GM12878 (cell line): ENCODE data around the gene PRF1. TPM values are rescaled to one million over a fixed set of nuclear protein-coding genes. Genes with fewer than 3 reads are reported as not detected.
"Not testable (repeated sequence)": the region's sequence is repeated elsewhere in the genome, so short reads cannot be mapped to it uniquely, and the experiment has no call there.

Source experiments
- ATAC-seq: fragments of 200-7000 bp; cut with Tn5 transposase; 3 replicates; pipeline ENCODE4 v1.9.1; 2020; ENCODE audit warnings: mild to moderate bottlenecking, moderate library complexity
- BruUV-seq: library from RNA; stranded (reverse); fragments of 400-500 nt; replicated peaks from 2 replicates; lab custom pipeline; 2021; lab: Mats Ljungman, UMichigan
- CTCF ChIA-PET: fragments of 300-600 bp; sonication (Branson Sonifier 250); formaldehyde crosslinking; extraction: SDS; loops from one replicate; lab custom pipeline; 2021; ENCODE audit warnings: inconsistent platforms; lab: Yijun Ruan, JAX
- POLR2A ChIA-PET: fragments of 350-600 bp; formaldehyde crosslinking; extraction: SDS; loops from one replicate; lab custom pipeline; 2021; ENCODE audit warnings: inconsistent platforms; lab: Charles Lee
- RAD21 ChIA-PET: fragments of 300-600 bp; sonication (Branson Sonifier 250); formaldehyde crosslinking; loops from one replicate; lab custom pipeline; 2023; ENCODE audit warnings: antibody characterized with exemption; ENCODE audit not compliant: unreplicated experiment; lab: Charles Lee
- SMC1A ChIA-PET: fragments of 300-600 bp; sonication (Branson Sonifier 250); formaldehyde crosslinking; loops from one replicate; lab custom pipeline; 2023; ENCODE audit not compliant: unreplicated experiment, uncharacterized antibody; lab: Charles Lee
- DNase-seq: peaks from one replicate; pipeline ENCODE4 v3.0.0-alpha.2; 2011; ENCODE audit warnings: low read depth, low spot score
- FAIRE-seq: peaks from 3 replicates; lab custom pipeline; 2011; peaks lifted over from hg19 to GRCh38; lab: Jason Lieb, UNC
- H2AFZ ChIP-seq: 2 replicates; pipeline ENCODE4 v1.6.0; 2011; ENCODE audit warnings: low read depth, low read length, control low read depth; ENCODE audit not compliant: control insufficient read depth
- H3K27ac ChIP-seq: 2 replicates; pipeline ENCODE4 v1.5.1; 2011; ENCODE audit warnings: control low read depth; ENCODE audit not compliant: control insufficient read depth, insufficient read depth
- H3K27me3 ChIP-seq, 2 experiments: replicated peaks in 1 of 2; 2 replicates each; pipeline versions ENCODE4 v1.6.0 to v1.6.1; 2011; ENCODE audit warnings: low read length in 1 of 2; ENCODE audit not compliant: control insufficient read depth in 2 of 2, insufficient read depth in 2 of 2
- H3K36me3 ChIP-seq, 2 experiments: 2 replicates each; pipeline ENCODE4 v1.5.1; 2011; ENCODE audit warnings: low read length in 1 of 2; ENCODE audit not compliant: control insufficient read depth in 2 of 2, insufficient read depth in 2 of 2
- H3K4me1 ChIP-seq: 2 replicates; pipeline ENCODE4 v1.6.1; 2011; ENCODE audit warnings: mild to moderate bottlenecking, low read length, moderate library complexity, mixed read lengths; ENCODE audit not compliant: control insufficient read depth, insufficient read depth
- H3K4me2 ChIP-seq: 2 replicates; pipeline ENCODE4 v1.6.0; 2011; ENCODE audit warnings: control low read depth; ENCODE audit not compliant: control insufficient read depth, insufficient read depth
- H3K4me3 ChIP-seq: fragments of 200-600 bp; sonication (generic); 2 replicates; pipeline ENCODE4 v1.5.1; 2016
- H3K79me2 ChIP-seq: 2 replicates; pipeline ENCODE4 v1.6.0; 2011; ENCODE audit warnings: low read length; ENCODE audit not compliant: control insufficient read depth, insufficient read depth
- H3K9ac ChIP-seq: 2 replicates; pipeline ENCODE4 v1.8.0; 2011; ENCODE audit warnings: low read length, control low read depth, mixed read lengths; ENCODE audit not compliant: control insufficient read depth, insufficient read depth
- H3K9me3 ChIP-seq: replicated peaks from 3 replicates; pipeline ENCODE4 v1.5.1; 2011; ENCODE audit warnings: mild to moderate bottlenecking, low read length; ENCODE audit not compliant: control insufficient read depth, insufficient read depth
- H4K20me1 ChIP-seq: 2 replicates; pipeline ENCODE4 v1.6.0; 2011; ENCODE audit not compliant: control insufficient read depth, insufficient read depth
- KLF5 ChIP-seq: fragments of 450-650 bp; IDR thresholded peaks from 2 replicates; pipeline ENCODE4 v1.6.1; 2014; ENCODE audit warnings: mild to moderate bottlenecking; ENCODE audit not compliant: partially characterized antibody
- RFX5 ChIP-seq: IDR thresholded peaks from 2 replicates; pipeline ENCODE4 v1.6.1; 2011; ENCODE audit warnings: low read depth, low read length, improper control_type of control experiment
- TARDBP ChIP-seq: IDR thresholded peaks from 2 replicates; pipeline ENCODE4 v1.6.1; 2016; ENCODE audit warnings: borderline replicate concordance
- WGBS: methylation state at CpG from one replicate; pipeline ENCODE4 v1.1.6; 2016; ENCODE audit warnings: low lambda C conversion rate; ENCODE audit not compliant: insufficient replicate concordance, insufficient coverage; ENCODE audit errors: missing lambda C conversion rate; 5-methylcytosine and 5-hydroxymethylcytosine counted together
- in situ Hi-C: fragments of 300-500 bp; cut with MboI; formaldehyde crosslinking; loops from 9 replicates; pipeline ENCODE4 v1.14.3; 2018; ENCODE audit warnings: mixed read lengths
- intact Hi-C: fragments of 100-400 bp; cut with micrococcal nuclease; formaldehyde crosslinking; loops from one replicate; pipeline ENCODE4 v1.14.2; 2022; ENCODE audit not compliant: unreplicated experiment
- polyA plus RNA-seq, 11 experiments: library from polyadenylated mRNA; depleted of rRNA in 4 of 11; unstranded in 6 of 11; stranded (reverse) in 5 of 11; fragments of >200 nt; fragmentation: Nextera tagmentation in 4 of 11; fragmentation: Illumina TruSeq in 1 of 11; extraction: Ambion mirVana in 4 of 11; extraction: Trizol in 1 of 11; gene quantifications; 1 replicate in 1 of 11; 2 replicates in 10 of 11; pipeline versions ENCODE4 v1.2.1 to v1.2.3, GENCODE V29; 2011 to 2016; ENCODE audit warnings: inconsistent platforms in 2 of 11, missing spikeins in 2 of 11, low read depth in 1 of 11
- total RNA-seq, 4 experiments: library from RNA; depleted of rRNA in 3 of 4; stranded (reverse); fragments of >200 nt in 3 of 4; fragmentation: Illumina TruSeq in 1 of 4; extraction: Trizol in 1 of 4; gene quantifications; 2 replicates each; pipeline versions ENCODE4 v1.2.1 to v1.2.3, GENCODE V29; 2013 to 2021

Gene PRF1
- total and polyA plus RNA-seq, 10 of the 15 experiments (the other 5 are each of a cell fraction or from before 2014, with no cell fraction given): 0.84 to 15.7 (median 1.3) TPM

DNA sequence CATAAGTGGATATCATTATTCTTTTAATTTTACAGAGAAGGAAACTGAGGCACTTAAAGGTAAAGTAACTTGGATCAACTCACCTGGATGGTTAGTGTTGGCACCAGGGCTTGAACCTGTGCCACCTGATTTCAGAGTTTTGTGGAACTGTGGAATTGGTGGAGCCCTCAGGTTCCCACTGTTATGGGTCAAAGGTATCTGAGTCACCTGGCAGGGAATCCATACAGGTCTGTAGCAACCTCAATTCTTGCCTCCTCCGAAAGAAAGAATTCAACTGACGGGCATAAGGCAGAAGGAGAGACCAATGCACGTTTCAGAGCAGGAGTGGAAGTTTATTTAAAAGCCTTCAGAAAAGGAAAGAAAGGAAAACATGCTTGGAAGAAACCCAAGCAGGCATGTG is 44.5 kb upstream of the PRF1 start:
- no TSS peak for BruUV-seq
- ATAC-seq (no peak), DNase-seq (no peak), FAIRE-seq (no peak)
- Histone ChIP-seq H2AFZ (no peak overlapping the region), H3K9me3 (peaks cover 22% of the 10 kb centered on the region), H4K20me1 (no peaks in the 10 kb centered on the region), H3K36me3 (no peaks in the 10 kb centered on the region), H3K27ac (no peak overlapping the region), H3K79me2 (no peaks in the 10 kb centered on the region), H3K4me3 (no peak overlapping the region), H3K9ac (no peak overlapping the region), H3K4me1 (no peaks in the 10 kb centered on the region), H3K4me2 (no peak overlapping the region), H3K27me3 (no peaks in the 10 kb centered on the region)
- in situ Hi-C loops (no loop called here), intact Hi-C loops (no loop called here)
- ChIA-PET CTCF (no interaction called here), RAD21 (no interaction called here), SMC1A (no interaction called here), POLR2A (no interaction called here)
- TF ChIP-seq TARDBP: no peak
- TF ChIP-seq RFX5: no peak
- no peak for TF ChIP-seq KLF5
- 39% methylated on average over 2 of the region's 3 CpGs for WGBS

- CTCF ChIA-PET, intact Hi-C loops, H3K9ac ChIP-seq, H4K20me1 ChIP-seq, DNase-seq, H3K27ac ChIP-seq, H3K79me2 ChIP-seq, H3K27me3 ChIP-seq, BruUV-seq, FAIRE-seq, POLR2A ChIA-PET, H2AFZ ChIP-seq, ATAC-seq, H3K4me3 ChIP-seq, in situ Hi-C loops, H3K4me2 ChIP-seq, H3K4me1 ChIP-seq, H3K36me3 ChIP-seq, SMC1A ChIA-PET: not testable (repeated sequence)
- H3K9me3 ChIP-seq: peaks cover 10% of the 10 kb centered on the region; the same call in 2 of the 3 replicates
- RAD21 ChIA-PET: interaction anchor here (1.0 kb wide), 2 partner anchors 9 to 114 kb away, joined by 3 read pairs; no protein-coding TSS in a partner anchor
- WGBS: 25% methylated on average over 8 of the region's 8 CpGs
Observed at GRCh38 chr10:70644959-70645358, 42.4 kb upstream of the PRF1 start.

DNA sequence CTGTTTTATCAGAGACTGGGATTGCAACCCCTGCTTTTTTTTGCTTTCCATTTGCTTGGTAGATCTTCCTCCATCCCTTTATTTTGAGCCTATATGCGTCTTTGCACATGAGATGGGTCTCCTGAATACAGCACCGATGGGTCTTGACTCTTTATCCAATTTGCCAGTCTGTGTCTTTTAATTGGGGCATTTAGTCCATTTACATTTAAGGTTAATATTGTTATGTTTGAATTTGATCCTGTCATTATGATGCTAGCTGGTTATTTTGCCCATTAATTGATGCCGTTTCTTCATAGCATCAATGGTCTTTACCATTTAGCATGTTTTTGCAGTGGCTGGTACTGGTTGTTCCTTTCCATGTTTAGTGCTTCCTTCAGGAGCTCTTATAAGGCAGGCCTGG is 40.7 kb upstream of the PRF1 start:
- H3K4me3 ChIP-seq, H3K4me2 ChIP-seq, H3K36me3 ChIP-seq, ATAC-seq, intact Hi-C loops, H3K9ac ChIP-seq, H2AFZ ChIP-seq, H3K9me3 ChIP-seq, DNase-seq, H3K27ac ChIP-seq, H3K27me3 ChIP-seq, BruUV-seq, CTCF ChIA-PET, in situ Hi-C loops, H3K4me1 ChIP-seq, FAIRE-seq, H3K79me2 ChIP-seq, H4K20me1 ChIP-seq, POLR2A ChIA-PET: not testable (repeated sequence)
- ChIA-PET RAD21 (interaction anchor here (0.8 kb wide), 1 partner anchor 67 kb away, joined by 3 read pairs; no protein-coding TSS in a partner anchor), SMC1A (interaction anchor here (1.5 kb wide), 1 partner anchor 52 kb away, joined by 3 read pairs; no protein-coding TSS in a partner anchor)
- WGBS: 41% methylated on average over 3 of the region's 3 CpGs
